ENCODE measurements around the gene CCDC12. TPM values are rescaled to one million over a fixed set of nuclear protein-coding genes. Genes with fewer than 3 reads are reported as not detected.

CCDC12 gene
- total RNA-seq, 1 experiment from 2014 or later: 46.5 TPM

DNA sequence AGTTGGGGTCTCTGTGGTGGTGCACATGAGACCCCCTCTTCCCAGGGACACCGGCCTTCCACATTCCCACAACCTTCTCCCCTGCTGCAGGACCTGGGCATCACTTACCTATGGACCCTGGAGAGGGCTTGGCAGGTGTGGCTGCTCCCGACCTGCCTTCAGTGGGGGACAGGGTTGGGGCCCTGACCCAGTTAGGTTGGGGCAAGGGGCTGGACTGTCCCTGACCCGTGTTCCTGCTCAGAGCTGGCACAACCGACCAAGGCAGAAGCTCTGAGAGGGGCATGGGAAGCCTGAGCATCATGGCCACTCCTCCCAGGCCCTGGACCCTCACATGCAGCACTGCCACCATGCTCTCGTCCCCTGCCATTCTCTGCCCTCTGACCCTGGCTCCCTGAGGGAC is 9.0 kb upstream of the CCDC12 start (continued):
- TF ChIP-seq EGR1 (IDR thresholded peaks at IDR 0.05; ENCODE audit: low read depth): no peak
- no peak for TF ChIP-seq EZH2 (IDR thresholded peaks at IDR 0.05)

DNA sequence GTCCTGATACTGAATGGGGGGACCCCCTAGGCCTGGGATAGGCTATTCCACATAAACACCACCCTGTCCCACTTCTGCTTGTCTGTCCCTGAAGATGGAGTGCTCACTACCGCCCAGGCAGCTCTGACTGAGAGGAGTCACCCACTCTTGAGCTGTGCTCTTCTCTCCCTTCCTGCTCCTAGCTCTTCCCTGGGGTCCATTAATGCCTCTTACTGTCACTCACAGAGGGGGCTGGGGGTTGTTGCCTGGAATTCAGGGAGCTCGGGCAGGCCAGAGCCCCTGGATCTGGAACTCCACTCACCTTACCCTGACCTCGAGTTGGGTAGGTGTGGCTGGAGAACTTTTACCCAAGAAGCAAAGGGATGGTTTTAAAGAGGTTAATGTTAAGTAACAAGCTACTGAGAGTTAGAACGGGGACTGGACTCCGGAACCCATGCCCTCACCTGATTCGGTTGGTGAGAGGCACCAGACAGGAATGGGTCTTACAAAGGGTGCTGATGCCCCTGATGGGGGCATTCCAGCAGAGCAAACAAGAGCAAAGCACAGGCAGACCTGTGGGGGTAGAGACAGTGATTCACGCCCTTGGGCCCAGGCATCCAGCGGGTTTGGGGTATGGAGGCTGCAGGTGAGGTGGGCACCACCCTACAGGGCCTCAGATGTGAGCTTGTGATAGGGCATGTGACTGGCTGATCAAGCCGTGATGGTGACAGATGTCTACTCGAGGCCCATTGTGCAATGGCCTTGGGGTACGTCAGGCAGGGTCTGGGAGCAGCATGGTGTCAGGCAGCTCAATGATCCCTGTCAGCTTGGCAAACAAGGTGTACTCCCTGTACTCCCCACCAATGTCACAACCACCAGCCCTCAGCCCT is 8.3 kb upstream of the CCDC12 start:
- ATAC-seq (no peak), DNase-seq (ENCODE audit: low read depth, low spot score) (no peak)
- Histone ChIP-seq H4K20me1 (ENCODE audit: insufficient read depth) (no peaks in the 10 kb centered on the region), H3K9ac (ENCODE audit: low read length) (no peak overlapping the region), H3K4me2 (ENCODE audit: low read length) (no peak overlapping the region), H3K27me3 (ENCODE audit: insufficient read depth, low read length) (no peaks in the 10 kb centered on the region), H3K79me2 (ENCODE audit: insufficient read depth, low read length) (peaks cover 56% of the 10 kb centered on the region), H3K9me3 (ENCODE audit: control insufficient read depth in 1 of 2, insufficient read depth in 1 of 2, low read depth in 1 of 2, low read length in 2 of 2) (no peaks in the 10 kb centered on the region), H2AFZ (ENCODE audit: low read depth, low read length, poor library complexity, severe bottlenecking) (no peak overlapping the region), H3K4me3 (replicated peaks in 1 of 2; ENCODE audit: low read depth in 1 of 2, low read length in 2 of 2) (no peak overlapping the region), H3K36me3 (ENCODE audit: control insufficient read depth in 1 of 2, insufficient read depth in 2 of 2, low read length in 2 of 2) (peaks cover 0 to 2% of the 10 kb centered on the region in 2 experiments; a peak in 2 of 4 replicates), H3K27ac (ENCODE audit: low read depth, low read length) (no peak overlapping the region), H3K4me1 (ENCODE audit: control insufficient read depth in 1 of 2, insufficient read depth in 2 of 2, low read length in 2 of 2) (peaks cover 15 to 37% of the 10 kb centered on the region in 2 experiments), H3K9me2 (ENCODE audit: insufficient read depth) (no peaks in the 10 kb centered on the region)
- RAD21 ChIA-PET (ENCODE audit: low non-redundant PET in 1 of 2, low total read pairs in 2 of 2, uncharacterized antibody in 2 of 2, unreplicated experiment in 2 of 2): no interaction called here
- intact Hi-C loops (cut with micrococcal nuclease): no loop called here
- CTCF ChIA-PET: no interaction called here
- TF ChIP-seq EZH2phosphoT487 (IDR thresholded peaks at IDR 0.05; ENCODE audit: borderline replicate concordance): no peak
- TF ChIP-seq SP1 (IDR thresholded peaks at IDR 0.05; ENCODE audit: low read depth): no peak
- no peak for TF ChIP-seq POLR2AphosphoS5 (IDR thresholded peaks at IDR 0.05; ENCODE audit: low read depth, low read length)
- no peak for TF ChIP-seq SIN3A (IDR thresholded peaks at IDR 0.05; ENCODE audit: low read depth)
- no TSS peak for BruUV-seq (replicated peaks)
- POLR2A ChIA-PET: no interaction called here

DNA sequence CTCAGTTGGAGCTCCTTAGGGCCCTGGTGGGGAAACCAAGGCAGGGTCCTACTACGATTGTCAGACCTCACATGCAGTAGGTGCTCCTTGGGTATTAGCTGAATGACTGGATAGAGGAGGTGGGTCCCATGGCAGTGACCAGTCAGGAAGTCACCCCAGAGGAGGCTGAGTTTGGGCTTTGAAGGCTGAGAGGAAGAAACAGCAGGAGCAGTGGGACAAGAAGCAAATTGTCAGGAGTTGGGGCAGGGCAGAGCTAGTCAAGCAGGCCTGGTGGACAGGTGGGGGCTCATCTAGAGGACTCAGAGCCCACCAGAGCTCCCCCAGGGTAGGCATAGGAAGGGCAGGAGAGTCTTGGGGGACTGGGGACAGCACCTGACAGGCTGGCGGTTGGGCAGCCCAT is 6.0 kb upstream of the CCDC12 start:
- Histone ChIP-seq H3K36me3 (ENCODE audit: control insufficient read depth in 1 of 2, insufficient read depth in 2 of 2, low read length in 2 of 2) (no peaks in the 10 kb centered on the region), H3K27me3 (ENCODE audit: insufficient read depth, low read length) (no peaks in the 10 kb centered on the region), H3K4me2 (ENCODE audit: low read length) (0 out of 2 replicates have a peak overlapping the region, but pooled peaks have one; percentile 55)

More for the DNA sequence above, 6.0 kb upstream of the CCDC12 start:
- ATAC-seq: no peak
- Histone ChIP-seq H3K9me2 (ENCODE audit: insufficient read depth) (no peaks in the 10 kb centered on the region), H3K9me3 (ENCODE audit: control insufficient read depth in 1 of 2, insufficient read depth in 1 of 2, low read depth in 1 of 2, low read length in 2 of 2) (no peaks in the 10 kb centered on the region), H3K79me2 (ENCODE audit: insufficient read depth, low read length) (peaks cover 56% of the 10 kb centered on the region), H2AFZ (ENCODE audit: low read depth, low read length, poor library complexity, severe bottlenecking) (no peak overlapping the region), H3K9ac (ENCODE audit: low read length) (no peak overlapping the region), H3K4me1 (ENCODE audit: control insufficient read depth in 1 of 2, insufficient read depth in 2 of 2, low read length in 2 of 2) (peaks cover 23 to 48% of the 10 kb centered on the region in 2 experiments), H4K20me1 (ENCODE audit: insufficient read depth) (no peaks in the 10 kb centered on the region), H3K4me3 (replicated peaks in 1 of 2; ENCODE audit: low read depth in 1 of 2, low read length in 2 of 2) (no peak overlapping the region), H3K27ac (ENCODE audit: low read depth, low read length) (no peak overlapping the region)
- ChIA-PET CTCF (no interaction called here), RAD21 (ENCODE audit: low non-redundant PET in 1 of 2, low total read pairs in 2 of 2, uncharacterized antibody in 2 of 2, unreplicated experiment in 2 of 2) (no interaction called here), POLR2A (no interaction called here)
- BruUV-seq (replicated peaks): TSS peak; percentile 26
- no peak for DNase-seq (ENCODE audit: low read depth, low spot score)
- intact Hi-C loops (cut with micrococcal nuclease): no loop called here
- TF ChIP-seq, protein P1, sequence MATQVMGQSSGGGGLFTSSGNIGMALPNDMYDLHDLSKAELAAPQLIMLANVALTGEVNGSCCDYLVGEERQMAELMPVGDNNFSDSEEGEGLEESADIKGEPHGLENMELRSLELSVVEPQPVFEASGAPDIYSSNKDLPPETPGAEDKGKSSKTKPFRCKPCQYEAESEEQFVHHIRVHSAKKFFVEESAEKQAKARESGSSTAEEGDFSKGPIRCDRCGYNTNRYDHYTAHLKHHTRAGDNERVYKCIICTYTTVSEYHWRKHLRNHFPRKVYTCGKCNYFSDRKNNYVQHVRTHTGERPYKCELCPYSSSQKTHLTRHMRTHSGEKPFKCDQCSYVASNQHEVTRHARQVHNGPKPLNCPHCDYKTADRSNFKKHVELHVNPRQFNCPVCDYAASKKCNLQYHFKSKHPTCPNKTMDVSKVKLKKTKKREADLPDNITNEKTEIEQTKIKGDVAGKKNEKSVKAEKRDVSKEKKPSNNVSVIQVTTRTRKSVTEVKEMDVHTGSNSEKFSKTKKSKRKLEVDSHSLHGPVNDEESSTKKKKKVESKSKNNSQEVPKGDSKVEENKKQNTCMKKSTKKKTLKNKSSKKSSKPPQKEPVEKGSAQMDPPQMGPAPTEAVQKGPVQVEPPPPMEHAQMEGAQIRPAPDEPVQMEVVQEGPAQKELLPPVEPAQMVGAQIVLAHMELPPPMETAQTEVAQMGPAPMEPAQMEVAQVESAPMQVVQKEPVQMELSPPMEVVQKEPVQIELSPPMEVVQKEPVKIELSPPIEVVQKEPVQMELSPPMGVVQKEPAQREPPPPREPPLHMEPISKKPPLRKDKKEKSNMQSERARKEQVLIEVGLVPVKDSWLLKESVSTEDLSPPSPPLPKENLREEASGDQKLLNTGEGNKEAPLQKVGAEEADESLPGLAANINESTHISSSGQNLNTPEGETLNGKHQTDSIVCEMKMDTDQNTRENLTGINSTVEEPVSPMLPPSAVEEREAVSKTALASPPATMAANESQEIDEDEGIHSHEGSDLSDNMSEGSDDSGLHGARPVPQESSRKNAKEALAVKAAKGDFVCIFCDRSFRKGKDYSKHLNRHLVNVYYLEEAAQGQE (IDR thresholded peaks at IDR 0.05; ENCODE audit: low read depth): no peak
- TF ChIP-seq SP1 (IDR thresholded peaks at IDR 0.05; ENCODE audit: low read depth) (no peak), JUND (IDR thresholded peaks at IDR 0.05) (no peak)
- TF ChIP-seq, protein P2, sequence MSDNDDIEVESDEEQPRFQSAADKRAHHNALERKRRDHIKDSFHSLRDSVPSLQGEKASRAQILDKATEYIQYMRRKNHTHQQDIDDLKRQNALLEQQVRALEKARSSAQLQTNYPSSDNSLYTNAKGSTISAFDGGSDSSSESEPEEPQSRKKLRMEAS (IDR thresholded peaks at IDR 0.05): no peak
- TF ChIP-seq, protein P3, sequence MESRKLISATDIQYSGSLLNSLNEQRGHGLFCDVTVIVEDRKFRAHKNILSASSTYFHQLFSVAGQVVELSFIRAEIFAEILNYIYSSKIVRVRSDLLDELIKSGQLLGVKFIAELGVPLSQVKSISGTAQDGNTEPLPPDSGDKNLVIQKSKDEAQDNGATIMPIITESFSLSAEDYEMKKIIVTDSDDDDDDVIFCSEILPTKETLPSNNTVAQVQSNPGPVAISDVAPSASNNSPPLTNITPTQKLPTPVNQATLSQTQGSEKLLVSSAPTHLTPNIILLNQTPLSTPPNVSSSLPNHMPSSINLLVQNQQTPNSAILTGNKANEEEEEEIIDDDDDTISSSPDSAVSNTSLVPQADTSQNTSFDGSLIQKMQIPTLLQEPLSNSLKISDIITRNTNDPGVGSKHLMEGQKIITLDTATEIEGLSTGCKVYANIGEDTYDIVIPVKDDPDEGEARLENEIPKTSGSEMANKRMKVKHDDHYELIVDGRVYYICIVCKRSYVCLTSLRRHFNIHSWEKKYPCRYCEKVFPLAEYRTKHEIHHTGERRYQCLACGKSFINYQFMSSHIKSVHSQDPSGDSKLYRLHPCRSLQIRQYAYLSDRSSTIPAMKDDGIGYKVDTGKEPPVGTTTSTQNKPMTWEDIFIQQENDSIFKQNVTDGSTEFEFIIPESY (IDR thresholded peaks at IDR 0.05; ENCODE audit: extremely low read depth, insufficient replicate concordance, low read length): no peak
